ENCODE data around the gene ARHGEF1.

Gene ARHGEF1

GRCh38 chr19:41883463-41883820 is 458 bp downstream of the ARHGEF1 start:
- no peak for DNase-seq
- H3K27ac ChIP-seq = no peak overlapping the region
- no peak for TF ChIP-seq CTCF (IDR thresholded peaks at IDR 0.05; ENCODE audit: low read depth, low read length)
- H3K4me3 ChIP-seq (ENCODE audit: low read depth, low read length) = peak overlapping the region; percentile 90
- H3K27me3 ChIP-seq (ENCODE audit: insufficient read depth, low read depth, severe bottlenecking) = no peaks in the 10 kb centered on the region
- H3K36me3 ChIP-seq = no peaks in the 10 kb centered on the region
- no peaks in the 10 kb centered on the region for H3K9me3 ChIP-seq (ENCODE audit: severe bottlenecking)

- H3K4me3 ChIP-seq (ENCODE audit: low read depth, low read length) = peak overlapping the region; percentile 90
- H3K27ac ChIP-seq = peak overlapping the region; percentile 52
- no peaks in the 10 kb centered on the region for H3K36me3 ChIP-seq
- peak; percentile 97 for DNase-seq
- no peaks in the 10 kb centered on the region for H3K9me3 ChIP-seq (ENCODE audit: severe bottlenecking)
- H3K27me3 ChIP-seq (ENCODE audit: insufficient read depth, low read depth, severe bottlenecking) = no peaks in the 10 kb centered on the region
- TF ChIP-seq CTCF (IDR thresholded peaks at IDR 0.05; ENCODE audit: low read depth, low read length) = no peak
Measured at GRCh38 chr19:41883821-41884733, 1.1 kb downstream of the ARHGEF1 start.

- no peak for DNase-seq
Measured at GRCh38 chr19:41886761-41887710, 4.1 kb downstream of the ARHGEF1 start.

GRCh38 chr19:41887711-41888382 is 4.9 kb downstream of the ARHGEF1 start:
- H3K9me3 ChIP-seq (ENCODE audit: severe bottlenecking) = no peaks in the 10 kb centered on the region
- no peak overlapping the region for H3K4me3 ChIP-seq (ENCODE audit: low read depth, low read length)
- DNase-seq = no peak
- H3K27ac ChIP-seq = no peak overlapping the region
- no peaks in the 10 kb centered on the region for H3K36me3 ChIP-seq
- no peak for TF ChIP-seq CTCF (IDR thresholded peaks at IDR 0.05; ENCODE audit: low read depth, low read length)
- no peaks in the 10 kb centered on the region for H3K27me3 ChIP-seq (ENCODE audit: insufficient read depth, low read depth, severe bottlenecking)

More at GRCh38 chr19:41886761-41887710, 4.1 kb downstream of the ARHGEF1 start:
- no peak overlapping the region for H3K4me3 ChIP-seq (ENCODE audit: low read depth, low read length)
- no peak for TF ChIP-seq CTCF (IDR thresholded peaks at IDR 0.05; ENCODE audit: low read depth, low read length)
- no peaks in the 10 kb centered on the region for H3K27me3 ChIP-seq (ENCODE audit: insufficient read depth, low read depth, severe bottlenecking)
- H3K36me3 ChIP-seq = no peaks in the 10 kb centered on the region
- no peaks in the 10 kb centered on the region for H3K9me3 ChIP-seq (ENCODE audit: severe bottlenecking)
- H3K27ac ChIP-seq = no peak overlapping the region

- H3K4me3 ChIP-seq (ENCODE audit: low read depth, low read length) = no peak overlapping the region
- H3K36me3 ChIP-seq = no peaks in the 10 kb centered on the region
- no peak for DNase-seq
- H3K27me3 ChIP-seq (ENCODE audit: insufficient read depth, low read depth, severe bottlenecking) = no peaks in the 10 kb centered on the region
- H3K9me3 ChIP-seq (ENCODE audit: severe bottlenecking) = no peaks in the 10 kb centered on the region
- no peak overlapping the region for H3K27ac ChIP-seq
- no peak for TF ChIP-seq CTCF (IDR thresholded peaks at IDR 0.05; ENCODE audit: low read depth, low read length)
Measured at GRCh38 chr19:41888926-41889325, 5.9 kb downstream of the ARHGEF1 start.

All from WERI-Rb-1 (cell line).